HCT116 (cell line): ENCODE measurements around the gene GTPBP1. TPM values are rescaled to one million over a fixed set of nuclear protein-coding genes. Genes with fewer than 3 reads are reported as not detected.

ENCODE experiments used
- ATAC-seq: fragments of 200-7000 bp; cut with Tn5 transposase; 2 replicates; pipeline ENCODE4 v1.9.1; 2020; ENCODE audit warnings: mild to moderate bottlenecking, moderate library complexity
- BruUV-seq: library from RNA; stranded (reverse); fragments of 400-500 nt; replicated peaks from 2 replicates; lab custom pipeline; 2021; lab: Mats Ljungman, UMichigan
- CTCF ChIA-PET: fragments of 300-600 bp; sonication (Branson Sonifier 250); formaldehyde crosslinking; loops from one replicate; lab custom pipeline; 2021; ENCODE audit warnings: antibody characterized with exemption; lab: Charles Lee
- POLR2A ChIA-PET: fragments of 300-600, 350-600 bp; sonication (Branson Sonifier 250); formaldehyde crosslinking; loops from one replicate; lab custom pipeline; 2021; ENCODE audit warnings: antibody characterized with exemption; lab: Charles Lee
- RAD21 ChIA-PET, 2 experiments: fragments of 300-600 bp; sonication (Branson Sonifier 250); formaldehyde crosslinking; loops; one replicate each; lab custom pipeline; 2023; ENCODE audit warnings: low total read pairs in 2 of 2; ENCODE audit not compliant: uncharacterized antibody in 2 of 2, unreplicated experiment in 2 of 2, low non-redundant PET in 1 of 2; lab: Charles Lee
- DNase-seq: peaks from one replicate; pipeline ENCODE4 v3.0.0-alpha.2; 2010; ENCODE audit warnings: low read depth, low spot score
- H2AFZ ChIP-seq: fragments of 200-600 bp; shearing (Covaris generic), sonication (generic); 2 replicates; pipeline ENCODE4 v1.6.1; 2017; ENCODE audit warnings: low read depth, mixed run types, mixed read lengths, antibody characterized with exemption, low read length; ENCODE audit not compliant: poor library complexity, severe bottlenecking
- H3K27ac ChIP-seq: 2 replicates; pipeline ENCODE4 v1.5.1; 2012; ENCODE audit warnings: low read depth, low read length
- H3K27me3 ChIP-seq: fragments of 200-600 bp; sonication (generic); 2 replicates; pipeline ENCODE4 v1.6.1; 2016; ENCODE audit warnings: mixed run types, low read length, mixed read lengths; ENCODE audit not compliant: insufficient read depth
- H3K36me3 ChIP-seq, 2 experiments: fragments of 200-500 bp in 1 of 2; fragments of 200-600 bp in 1 of 2; sonication (Bioruptor generic) in 1 of 2; sonication (generic) in 1 of 2; 2 replicates each; pipeline versions ENCODE4 v1.5.1 to v1.6.1; 2014 to 2016; ENCODE audit warnings: low read length in 2 of 2, inconsistent platforms in 1 of 2, mixed read lengths in 1 of 2, mixed run types in 1 of 2; ENCODE audit not compliant: insufficient read depth in 2 of 2, control insufficient read depth in 1 of 2
- H3K4me1 ChIP-seq, 2 experiments: fragments of 200-600 bp in 1 of 2; sonication (generic) in 1 of 2; 2 replicates each; pipeline versions ENCODE4 v1.5.1 to v1.6.1; 2012 to 2017; ENCODE audit warnings: low read length in 2 of 2, inconsistent platforms in 1 of 2, mild to moderate bottlenecking in 1 of 2, mixed read lengths in 1 of 2, mixed run types in 1 of 2, moderate library complexity in 1 of 2; ENCODE audit not compliant: insufficient read depth in 2 of 2, control insufficient read depth in 1 of 2
- H3K4me2 ChIP-seq: fragments of 200-600 bp; sonication (generic); 2 replicates; pipeline ENCODE4 v1.6.1; 2017; ENCODE audit warnings: mixed run types, low read length, mixed read lengths
- H3K4me3 ChIP-seq, 2 experiments: fragments of 200-600 bp in 1 of 2; sonication (generic) in 1 of 2; replicated peaks in 1 of 2; 2 replicates each; pipeline ENCODE4 v1.5.1; 2011 to 2016; ENCODE audit warnings: low read length in 2 of 2, control low read depth in 1 of 2, low read depth in 1 of 2, mild to moderate bottlenecking in 1 of 2, mixed read lengths in 1 of 2, mixed run types in 1 of 2
- H3K79me2 ChIP-seq: fragments of 200-600 bp; sonication (generic); 2 replicates; pipeline ENCODE4 v1.6.1; 2017; ENCODE audit warnings: mild to moderate bottlenecking, mixed run types, low read length, moderate library complexity, mixed read lengths; ENCODE audit not compliant: insufficient read depth
- H3K9ac ChIP-seq: fragments of 200-600 bp; sonication (generic); 2 replicates; pipeline ENCODE4 v1.6.1; 2016; ENCODE audit warnings: low read length, mixed read lengths
- H3K9me2 ChIP-seq: fragments of 200-600 bp; sonication (generic), shearing (Covaris generic); 2 replicates; pipeline ENCODE4 v1.6.1; 2017; ENCODE audit warnings: mixed run types, mild to moderate bottlenecking, moderate library complexity; ENCODE audit not compliant: insufficient read depth
- H3K9me3 ChIP-seq, 2 experiments: fragments of 200-500 bp in 1 of 2; fragments of 200-600 bp in 1 of 2; sonication (Bioruptor generic) in 1 of 2; sonication (generic) in 1 of 2; 2 replicates each; pipeline ENCODE4 v1.6.1; 2014 to 2017; ENCODE audit warnings: low read length in 2 of 2, mixed read lengths in 2 of 2, inconsistent platforms in 1 of 2, low read depth in 1 of 2, mild to moderate bottlenecking in 1 of 2, mixed run types in 1 of 2, moderate library complexity in 1 of 2; ENCODE audit not compliant: control insufficient read depth in 1 of 2, insufficient read depth in 1 of 2
- H4K20me1 ChIP-seq: fragments of 200-600 bp; sonication (generic), shearing (Covaris generic); 2 replicates; pipeline ENCODE4 v1.6.1; 2017; ENCODE audit warnings: mixed run types, mild to moderate bottlenecking, moderate library complexity; ENCODE audit not compliant: insufficient read depth
- CBX3 ChIP-seq: IDR thresholded peaks from 2 replicates; pipeline ENCODE4 v1.6.1; 2012; ENCODE audit warnings: low read depth
- CEBPB ChIP-seq: IDR thresholded peaks from 2 replicates; pipeline ENCODE4 v1.6.1; 2012; ENCODE audit warnings: low read depth
- CTCF ChIP-seq, 3 experiments: fragments of 200-600 bp in 1 of 3; sonication (generic) in 1 of 3; IDR thresholded peaks in 2 of 3; conservative IDR thresholded peaks in 1 of 3; 2 replicates each; pipeline ENCODE4 v1.5.1; 2012 to 2017; ENCODE audit warnings: low read depth in 2 of 3, low read length in 2 of 3, antibody characterized with exemption in 1 of 3, borderline replicate concordance in 1 of 3, control low read depth in 1 of 3, mild to moderate bottlenecking in 1 of 3, mixed read lengths in 1 of 3, mixed run types in 1 of 3, moderate library complexity in 1 of 3; ENCODE audit not compliant: insufficient read depth in 1 of 3
- EGR1 ChIP-seq: IDR thresholded peaks from 2 replicates; pipeline ENCODE4 v1.6.1; 2012; ENCODE audit warnings: low read depth
- ELF1 ChIP-seq: IDR thresholded peaks from 2 replicates; pipeline ENCODE4 v1.6.1; 2012; ENCODE audit warnings: low read depth, borderline replicate concordance
- EZH2 ChIP-seq: fragments of 200-600 bp; sonication (generic); IDR thresholded peaks from 2 replicates; pipeline ENCODE4 v1.6.1; 2017; ENCODE audit warnings: antibody characterized with exemption, mixed run types
- EZH2phosphoT487 ChIP-seq: fragments of 200-600 bp; IDR thresholded peaks from 2 replicates; pipeline ENCODE4 v1.6.1; 2018; ENCODE audit warnings: antibody characterized with exemption, borderline replicate concordance
- FOSL1 ChIP-seq: IDR thresholded peaks from 2 replicates; pipeline ENCODE4 v1.6.1; 2012; ENCODE audit warnings: low read depth
- JUND ChIP-seq: IDR thresholded peaks from 2 replicates; pipeline ENCODE4 v1.6.1; 2012
- POLR2A ChIP-seq: IDR thresholded peaks from 2 replicates; pipeline ENCODE4 v1.7.0; 2011; ENCODE audit warnings: borderline replicate concordance; ENCODE audit not compliant: insufficient read depth, insufficient read length; ENCODE audit errors: extremely low read depth
- RAD21 ChIP-seq: IDR thresholded peaks from 2 replicates; pipeline ENCODE4 v1.6.1; 2012; ENCODE audit warnings: low read depth, mild to moderate bottlenecking
- SIN3A ChIP-seq: IDR thresholded peaks from 2 replicates; pipeline ENCODE4 v1.6.1; 2012; ENCODE audit warnings: low read depth
- SP1 ChIP-seq: IDR thresholded peaks from 2 replicates; pipeline ENCODE4 v1.6.1; 2012; ENCODE audit warnings: low read depth
- SRF ChIP-seq: IDR thresholded peaks from 2 replicates; pipeline ENCODE4 v1.6.1; 2012; ENCODE audit warnings: low read depth
- YY1 ChIP-seq: IDR thresholded peaks from 2 replicates; pipeline ENCODE4 v1.6.1; 2011; ENCODE audit warnings: low read length, low read depth, moderate library complexity, mild to moderate bottlenecking; ENCODE audit not compliant: insufficient replicate concordance; ENCODE audit errors: extremely low read depth
- ZBTB33 ChIP-seq: IDR thresholded peaks from 2 replicates; pipeline ENCODE4 v1.6.1; 2011; ENCODE audit warnings: mild to moderate bottlenecking, low read length, moderate library complexity; ENCODE audit not compliant: insufficient replicate concordance; ENCODE audit errors: extremely low read depth
- ZFX ChIP-seq: fragments of 450-650 bp; IDR thresholded peaks from 2 replicates; pipeline ENCODE4 v1.6.1; 2017
- ZNF274 ChIP-seq: fragments of 200-500 bp; sonication (Bioruptor generic); IDR thresholded peaks from 2 replicates; pipeline ENCODE4 v1.6.1; 2014; ENCODE audit warnings: mild to moderate bottlenecking, low read depth, low read length, inconsistent platforms
- intact Hi-C: fragments of 100-400 bp; cut with micrococcal nuclease; formaldehyde crosslinking; loops from 2 replicates; pipeline ENCODE4 v1.10.0; 2022
- total RNA-seq: library from RNA; stranded (reverse); gene quantifications from one replicate; pipeline ENCODE4 v1.2.1, GENCODE V29; 2021; ENCODE audit not compliant: unreplicated experiment
- TF ChIP-seq, protein P1 (sequence below): IDR thresholded peaks from 2 replicates; pipeline ENCODE4 v1.6.1; 2012
- TF ChIP-seq, protein P2 (sequence below): IDR thresholded peaks from 2 replicates; pipeline ENCODE4 v1.6.1; 2012

Gene GTPBP1
- total RNA-seq, 1 experiment from 2014 or later = 48.2 TPM

GRCh38 chr22:38681582-38682335, 24.0 kb upstream of the GTPBP1 start, which contains the start of gene TOMM22:
Gene TOMM22 (plus strand): TSS chr22:38681957. CDS start chr22:38681979, 22 bp downstream.
- Histone ChIP-seq H3K9me2 (no peaks in the 10 kb centered on the region), H2AFZ (peak within 1 kb of the TSS; percentile 75), H3K4me2 (peak within 1 kb of the TSS; percentile 78), H3K4me1 (peaks cover 2 to 12% of the 10 kb centered on the region in 2 experiments; a peak in 3 of 4 replicates), H3K27ac (peak within 1 kb of the TSS; percentile 75), H3K36me3 (peaks cover 23 to 37% of the 10 kb centered on the region in 2 experiments), H3K9me3 (peaks cover 4 to 7% of the 10 kb centered on the region in 2 experiments; a peak in 1 of 4 replicates), H3K9ac (peak within 1 kb of the TSS; percentile 89), H3K4me3 (peak within 1 kb of the TSS; percentile 75 to 98), H3K27me3 (no peaks in the 10 kb centered on the region), H4K20me1 (no peaks in the 10 kb centered on the region), H3K79me2 (peaks cover 42% of the 10 kb centered on the region)
- CTCF ChIA-PET = interaction anchor here (0.7 to 1.7 kb wide), 12 partner anchors 9 to 629 kb away, joined by 3 to 13 read pairs (median 4); partner anchors contain the start of gene GTPBP1
- BruUV-seq = no TSS peak
- RAD21 ChIA-PET = interaction anchor here (1.0 to 1.4 kb wide), 2 partner anchors 17 to 24 kb away, joined by 3 to 4 read pairs; partner anchors contain the start of gene GTPBP1 (in 1 of the 2)
- ATAC-seq (peak; percentile 98), DNase-seq (peak; percentile 72)
- intact Hi-C loops = loop anchor here (1.0 to 2.0 kb wide), 2 partner anchors 25 to 629 kb away; partner anchors contain the start of genes CBY1 and FAM227A
- POLR2A ChIA-PET = interaction anchor here (0.7 to 4.6 kb wide), 7 partner anchors 10 to 283 kb away, joined by 3 to 26 read pairs (median 4); partner anchors contain the start of gene GTPBP1
- peak; percentile 81; the same call in 1 of the 2 replicates for TF ChIP-seq SIN3A
- peak; percentile 97 for TF ChIP-seq YY1
- TF ChIP-seq POLR2A = peak; percentile 77
- peak; percentile 81 for TF ChIP-seq ZFX
- no peak for TF ChIP-seq ZNF274
- TF ChIP-seq, protein P1, sequence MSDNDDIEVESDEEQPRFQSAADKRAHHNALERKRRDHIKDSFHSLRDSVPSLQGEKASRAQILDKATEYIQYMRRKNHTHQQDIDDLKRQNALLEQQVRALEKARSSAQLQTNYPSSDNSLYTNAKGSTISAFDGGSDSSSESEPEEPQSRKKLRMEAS = peak; percentile 84
- TF ChIP-seq CEBPB = no peak
- TF ChIP-seq, protein P2, sequence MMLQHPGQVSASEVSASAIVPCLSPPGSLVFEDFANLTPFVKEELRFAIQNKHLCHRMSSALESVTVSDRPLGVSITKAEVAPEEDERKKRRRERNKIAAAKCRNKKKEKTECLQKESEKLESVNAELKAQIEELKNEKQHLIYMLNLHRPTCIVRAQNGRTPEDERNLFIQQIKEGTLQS = no peak
- TF ChIP-seq ELF1 = peak; percentile 73
- no peak for TF ChIP-seq ZBTB33
- TF ChIP-seq EGR1 = peak; percentile 62; the same call in 1 of the 2 replicates
- TF ChIP-seq CTCF (IDR thresholded peaks at IDR 0.05 in 2 of 3, conservative IDR thresholded peaks at IDR 0.05 in 1 of 3; ENCODE audit: borderline replicate concordance in 1 of 3, insufficient read depth in 1 of 3, low read depth in 2 of 3, low read length in 2 of 3) = peak; percentile 58 to 72 (median 64); a peak in 5 of 6 replicates
- TF ChIP-seq SP1 = peak; percentile 75
- TF ChIP-seq EZH2phosphoT487 = no peak
- peak; percentile 93 for TF ChIP-seq CBX3
- peak; percentile 68 for TF ChIP-seq SRF
- peak; percentile 60 for TF ChIP-seq RAD21
- no peak for TF ChIP-seq EZH2
- no peak for TF ChIP-seq FOSL1
- TF ChIP-seq JUND = no peak
